Measurements from ENCODE around the gene IFNL1.
A peak's percentile ranks its signal among the peaks of the same experiment; 100 is the strongest.
"Not testable (repeated sequence)": the region's sequence is repeated elsewhere in the genome, so short reads cannot be mapped to it uniquely, and the experiment has no call there.

IFNL1 gene

DNA sequence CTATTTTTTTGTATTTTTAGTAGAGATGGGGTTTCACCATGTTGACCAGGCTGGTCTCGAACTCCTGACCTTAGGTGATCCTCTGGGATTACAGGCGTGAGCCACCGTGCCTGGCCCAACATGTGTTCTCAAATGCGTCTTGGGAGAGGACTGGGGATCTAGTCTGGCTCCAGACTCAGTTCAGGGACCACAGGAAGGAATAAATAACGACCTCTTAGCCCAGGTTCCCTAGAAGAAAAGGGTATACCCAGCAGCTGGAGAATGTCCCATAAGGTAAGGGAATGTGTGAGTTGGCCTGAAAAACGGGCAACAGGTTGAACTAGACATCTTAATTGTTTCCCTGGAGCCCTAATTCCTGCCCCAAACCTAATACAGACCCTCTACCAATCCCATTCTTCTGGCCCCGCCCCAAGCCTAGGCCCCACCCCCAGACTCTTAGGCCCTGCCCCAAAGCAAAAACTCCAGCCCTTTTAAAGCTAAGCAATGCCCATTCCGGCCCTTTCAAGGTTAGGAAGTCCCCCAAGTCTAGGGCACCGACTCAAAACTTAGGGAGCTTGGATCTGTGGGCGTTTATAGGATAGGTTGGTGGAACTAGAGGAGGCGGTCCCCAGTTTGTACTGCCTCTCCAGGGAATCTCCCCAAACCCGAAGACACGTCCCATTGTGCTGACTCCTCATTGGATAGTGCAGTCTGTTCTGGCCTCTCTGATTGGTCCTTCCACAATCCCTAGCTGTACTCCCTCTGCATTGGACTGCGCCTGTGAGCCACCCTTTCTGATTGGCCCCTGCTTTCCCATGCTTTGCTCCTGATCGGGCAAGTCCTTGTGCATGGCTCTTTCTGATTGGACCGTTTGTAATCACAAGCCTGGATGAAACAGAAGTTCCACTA, 29.8 kb downstream of the IFNL1 start:
- H3K9ac ChIP-seq (ENCODE audit: low read length) = no peak overlapping the region
- H3K27me3 ChIP-seq (ENCODE audit: control insufficient read depth in 1 of 2, insufficient read depth in 2 of 2, low read length in 2 of 2) = no peaks in the 10 kb centered on the region
- H3K9me3 ChIP-seq (ENCODE audit: low read length) = no peaks in the 10 kb centered on the region
- H3K4me3 ChIP-seq (ENCODE audit: low read depth in 1 of 2, low read length in 2 of 2) = no peak overlapping the region
- no peaks in the 10 kb centered on the region for H3K4me1 ChIP-seq (ENCODE audit: insufficient read depth, low read length)
- no peaks in the 10 kb centered on the region for H3K36me3 ChIP-seq (ENCODE audit: insufficient read depth, low read length)
- H3K27ac ChIP-seq (ENCODE audit: low read depth, low read length) = no peak overlapping the region

GRCh38 chr19:39327363-39328045, 31.3 kb downstream of the IFNL1 start:
- H3K4me3 ChIP-seq (ENCODE audit: low read depth in 1 of 2, low read length in 2 of 2) = no peak overlapping the region
- no peak overlapping the region for H3K9ac ChIP-seq (ENCODE audit: low read length)
- no peak overlapping the region for H3K27ac ChIP-seq (ENCODE audit: low read depth, low read length)
- H3K4me1 ChIP-seq (ENCODE audit: insufficient read depth, low read length) = no peaks in the 10 kb centered on the region
- H3K27me3 ChIP-seq (ENCODE audit: control insufficient read depth in 1 of 2, insufficient read depth in 2 of 2, low read length in 2 of 2) = no peaks in the 10 kb centered on the region
- no peaks in the 10 kb centered on the region for H3K36me3 ChIP-seq (ENCODE audit: insufficient read depth, low read length)
- no peaks in the 10 kb centered on the region for H3K9me3 ChIP-seq (ENCODE audit: low read length)

DNA sequence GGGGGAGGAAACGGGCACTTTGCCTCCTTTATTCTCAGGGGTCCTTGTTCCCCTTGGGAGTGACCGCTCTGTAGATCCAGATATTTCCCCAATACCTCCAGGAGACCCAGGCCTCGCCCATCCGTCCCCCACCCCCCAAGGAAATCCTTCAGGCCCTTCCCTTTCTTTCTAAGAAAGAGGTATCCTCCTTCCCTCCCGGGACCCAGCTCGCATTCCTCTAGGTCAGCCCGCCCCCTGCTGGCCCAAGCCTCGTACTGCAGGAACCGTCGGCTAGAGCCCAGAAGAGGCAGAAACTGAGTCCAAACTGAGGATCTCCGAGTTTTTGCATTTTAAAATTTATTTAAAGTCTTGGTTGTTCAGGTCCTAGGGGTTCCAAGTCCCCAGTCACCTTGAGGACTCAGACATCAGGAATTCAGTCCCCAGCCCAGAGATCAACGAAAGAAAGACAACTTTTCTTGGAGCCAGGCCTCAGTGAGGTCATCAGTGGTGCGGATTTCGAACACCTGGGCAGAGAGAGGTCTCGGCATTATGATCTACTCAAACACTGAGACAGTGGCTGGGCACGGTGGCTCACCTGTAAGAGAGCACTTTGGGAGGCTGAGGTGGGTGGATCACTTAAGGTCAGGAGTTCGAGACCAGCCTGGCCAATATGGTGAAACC, 32.0 kb downstream of the IFNL1 start:
- Histone ChIP-seq H3K4me1 (ENCODE audit: insufficient read depth, low read length) (no peaks in the 10 kb centered on the region), H3K36me3 (ENCODE audit: insufficient read depth, low read length) (no peaks in the 10 kb centered on the region), H3K9ac (ENCODE audit: low read length) (no peak overlapping the region), H3K4me3 (ENCODE audit: low read depth in 1 of 2, low read length in 2 of 2) (no peak overlapping the region), H3K27ac (ENCODE audit: low read depth, low read length) (no peak overlapping the region), H3K9me3 (ENCODE audit: low read length) (no peaks in the 10 kb centered on the region), H3K27me3 (ENCODE audit: control insufficient read depth in 1 of 2, insufficient read depth in 2 of 2, low read length in 2 of 2) (no peaks in the 10 kb centered on the region)

DNA sequence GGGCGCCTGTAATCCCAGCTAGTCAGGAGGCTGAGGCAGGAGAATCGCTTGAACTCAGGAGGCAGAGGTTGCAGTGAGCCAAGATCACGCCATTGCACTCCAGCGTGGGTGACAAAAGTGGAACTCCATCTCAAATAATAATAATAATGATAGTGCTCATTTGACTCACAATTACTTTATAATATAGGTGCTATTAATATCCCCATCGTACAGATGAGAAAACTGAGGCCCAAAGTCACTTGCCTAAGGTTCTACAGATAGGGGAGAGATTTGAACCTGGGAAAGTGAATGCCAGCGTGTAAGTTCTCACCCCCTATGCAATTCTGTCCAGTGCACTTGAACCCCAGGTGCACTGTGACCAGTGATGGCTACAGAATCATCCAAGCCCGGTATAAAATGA, 33.7 kb downstream of the IFNL1 start:
- no peak overlapping the region for H3K4me3 ChIP-seq (ENCODE audit: low read depth in 1 of 2, low read length in 2 of 2)
- H3K4me1 ChIP-seq (ENCODE audit: insufficient read depth, low read length) = no peaks in the 10 kb centered on the region
- H3K36me3 ChIP-seq (ENCODE audit: insufficient read depth, low read length) = no peaks in the 10 kb centered on the region
- no peaks in the 10 kb centered on the region for H3K9me3 ChIP-seq (ENCODE audit: low read length)
- H3K27ac ChIP-seq (ENCODE audit: low read depth, low read length) = no peak overlapping the region
- H3K9ac ChIP-seq (ENCODE audit: low read length) = no peak overlapping the region
- no peaks in the 10 kb centered on the region for H3K27me3 ChIP-seq (ENCODE audit: control insufficient read depth in 1 of 2, insufficient read depth in 2 of 2, low read length in 2 of 2)

DNA sequence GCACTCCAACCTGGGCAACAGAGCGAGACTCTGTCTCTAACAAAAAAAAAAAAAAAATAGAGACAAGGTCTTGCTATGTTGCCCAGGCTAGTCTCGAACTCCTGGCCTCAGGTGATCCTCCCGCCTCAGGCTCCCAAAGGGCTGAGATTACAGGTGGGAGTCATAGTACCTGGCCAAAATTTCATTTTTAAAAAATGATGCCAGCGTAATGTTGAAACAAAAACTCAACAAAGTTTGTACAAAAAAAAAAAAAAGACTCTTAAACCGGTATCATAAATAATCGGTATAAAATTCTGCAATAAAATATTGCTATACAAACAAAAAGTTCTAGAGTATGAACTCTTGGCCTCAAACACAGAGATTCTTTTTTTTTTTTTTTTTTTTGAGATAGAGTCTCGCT, 36.1 kb downstream of the IFNL1 start:
- Histone ChIP-seq H3K9ac (ENCODE audit: low read length) (no peak overlapping the region), H3K4me3 (ENCODE audit: low read depth in 1 of 2, low read length in 2 of 2) (no peak overlapping the region), H3K36me3 (ENCODE audit: insufficient read depth, low read length) (no peaks in the 10 kb centered on the region), H3K27me3 (ENCODE audit: control insufficient read depth in 1 of 2, insufficient read depth in 2 of 2, low read length in 2 of 2) (no peaks in the 10 kb centered on the region), H3K4me1 (ENCODE audit: insufficient read depth, low read length) (no peaks in the 10 kb centered on the region), H3K9me3 (ENCODE audit: low read length) (no peaks in the 10 kb centered on the region), H3K27ac (ENCODE audit: low read depth, low read length) (no peak overlapping the region)

DNA sequence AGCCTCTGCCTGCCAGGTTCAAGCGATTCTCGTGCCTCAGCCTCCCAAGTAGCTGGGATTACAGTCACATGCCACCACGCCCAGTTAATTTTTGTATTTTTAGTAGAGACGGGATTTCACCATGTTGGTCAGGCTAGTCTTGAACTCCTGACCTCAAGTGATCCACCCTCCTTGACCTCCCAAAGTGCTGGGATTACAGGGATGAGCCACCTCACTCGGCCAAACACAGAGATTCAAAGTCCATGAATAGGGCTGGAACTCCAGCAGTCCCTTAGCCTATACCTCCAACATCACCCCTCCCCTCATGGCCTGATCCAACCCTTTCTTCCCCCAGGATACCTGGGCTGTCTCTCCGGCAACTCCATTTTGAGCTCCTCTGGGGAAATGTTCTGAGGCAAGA, 36.5 kb downstream of the IFNL1 start:
- not testable (repeated sequence) for H3K36me3 ChIP-seq (ENCODE audit: insufficient read depth, low read length)

GRCh38 chr19:39333507-39333906, 37.3 kb downstream of the IFNL1 start:
- H3K4me1 ChIP-seq (ENCODE audit: insufficient read depth, low read length) = no peaks in the 10 kb centered on the region
- no peak overlapping the region for H3K27ac ChIP-seq (ENCODE audit: low read depth, low read length)
- H3K9me3 ChIP-seq (ENCODE audit: low read length) = no peaks in the 10 kb centered on the region
- H3K27me3 ChIP-seq (ENCODE audit: control insufficient read depth in 1 of 2, insufficient read depth in 2 of 2, low read length in 2 of 2) = no peaks in the 10 kb centered on the region
- H3K9ac ChIP-seq (ENCODE audit: low read length) = no peak overlapping the region
- no peak overlapping the region for H3K4me3 ChIP-seq (ENCODE audit: low read depth in 1 of 2, low read length in 2 of 2)
- H3K36me3 ChIP-seq (ENCODE audit: insufficient read depth, low read length) = no peaks in the 10 kb centered on the region

More for the DNA sequence above, 36.5 kb downstream of the IFNL1 start:
- not testable (repeated sequence) for H3K9ac ChIP-seq (ENCODE audit: low read length); H3K4me3 ChIP-seq (ENCODE audit: low read depth in 1 of 2, low read length in 2 of 2); H3K27ac ChIP-seq (ENCODE audit: low read depth, low read length); H3K27me3 ChIP-seq (ENCODE audit: control insufficient read depth in 1 of 2, insufficient read depth in 2 of 2, low read length in 2 of 2); H3K9me3 ChIP-seq (ENCODE audit: low read length); H3K4me1 ChIP-seq (ENCODE audit: insufficient read depth, low read length)

- H3K9ac ChIP-seq (ENCODE audit: low read length) = no peak overlapping the region
- H3K9me3 ChIP-seq (ENCODE audit: low read length) = no peaks in the 10 kb centered on the region
- no peaks in the 10 kb centered on the region for H3K4me1 ChIP-seq (ENCODE audit: insufficient read depth, low read length)
- H3K36me3 ChIP-seq (ENCODE audit: insufficient read depth, low read length) = no peaks in the 10 kb centered on the region
- no peak overlapping the region for H3K4me3 ChIP-seq (ENCODE audit: low read depth in 1 of 2, low read length in 2 of 2)
- H3K27ac ChIP-seq (ENCODE audit: low read depth, low read length) = no peak overlapping the region
- no peaks in the 10 kb centered on the region for H3K27me3 ChIP-seq (ENCODE audit: control insufficient read depth in 1 of 2, insufficient read depth in 2 of 2, low read length in 2 of 2)
Measured at GRCh38 chr19:39334444-39334976, 38.3 kb downstream of the IFNL1 start.

- H3K9ac ChIP-seq (ENCODE audit: low read length) = no peak overlapping the region
- no peaks in the 10 kb centered on the region for H3K9me3 ChIP-seq (ENCODE audit: low read length)
- no peaks in the 10 kb centered on the region for H3K4me1 ChIP-seq (ENCODE audit: insufficient read depth, low read length)
- H3K27ac ChIP-seq (ENCODE audit: low read depth, low read length) = peak overlapping the region; percentile 34
- H3K27me3 ChIP-seq (ENCODE audit: control insufficient read depth in 1 of 2, insufficient read depth in 2 of 2, low read length in 2 of 2) = no peaks in the 10 kb centered on the region
- H3K36me3 ChIP-seq (ENCODE audit: insufficient read depth, low read length) = no peaks in the 10 kb centered on the region
- H3K4me3 ChIP-seq (ENCODE audit: low read depth in 1 of 2, low read length in 2 of 2) = peak overlapping the region in 1 of 2 donors; percentile 19
Measured at GRCh38 chr19:39335168-39335548, 39.0 kb downstream of the IFNL1 start.

GRCh38 chr19:39336483-39336882, 40.3 kb downstream of the IFNL1 start:
- Histone ChIP-seq H3K9ac (ENCODE audit: low read length) (no peak overlapping the region), H3K27ac (ENCODE audit: low read depth, low read length) (no peak overlapping the region), H3K36me3 (ENCODE audit: insufficient read depth, low read length) (no peaks in the 10 kb centered on the region), H3K4me3 (ENCODE audit: low read depth in 1 of 2, low read length in 2 of 2) (no peak overlapping the region), H3K9me3 (ENCODE audit: low read length) (no peaks in the 10 kb centered on the region), H3K4me1 (ENCODE audit: insufficient read depth, low read length) (peaks cover 9% of the 10 kb centered on the region), H3K27me3 (ENCODE audit: control insufficient read depth in 1 of 2, insufficient read depth in 2 of 2, low read length in 2 of 2) (no peaks in the 10 kb centered on the region)

GRCh38 chr19:39339674-39340073, 43.5 kb downstream of the IFNL1 start:
- H3K9me3 ChIP-seq (ENCODE audit: low read length) = no peaks in the 10 kb centered on the region
- peaks cover 24% of the 10 kb centered on the region for H3K4me1 ChIP-seq (ENCODE audit: insufficient read depth, low read length)
- no peak overlapping the region for H3K27ac ChIP-seq (ENCODE audit: low read depth, low read length)
- H3K36me3 ChIP-seq (ENCODE audit: insufficient read depth, low read length) = no peaks in the 10 kb centered on the region
- H3K4me3 ChIP-seq (ENCODE audit: low read depth in 1 of 2, low read length in 2 of 2) = no peak overlapping the region
- H3K9ac ChIP-seq (ENCODE audit: low read length) = no peak overlapping the region
- H3K27me3 ChIP-seq (ENCODE audit: control insufficient read depth in 1 of 2, insufficient read depth in 2 of 2, low read length in 2 of 2) = no peaks in the 10 kb centered on the region

Measured in muscle layer of colon (tissue), 2 donors.